22Rv1 (cell line): Measurements from ENCODE around the gene SLC31A1.

ENCODE experiments used
- CTCF ChIP-seq: fragments of 450-650 bp; IDR thresholded peaks from 2 replicates; pipeline ENCODE4 v1.5.1; 2017; ENCODE audit warnings: mild to moderate bottlenecking
- ZFX ChIP-seq: fragments of 450-650 bp; IDR thresholded peaks from 2 replicates; pipeline ENCODE4 v1.6.1; 2017; ENCODE audit warnings: antibody characterized with exemption, borderline replicate concordance

GRCh38 chr9:113179839-113180238 lies 41.5 kb upstream of the SLC31A1 start:
- TF ChIP-seq CTCF (no peak), ZFX (no peak)
